Stimulated activated CD4-positive, alpha-beta T cell treated with anti-CD3 and anti-CD28 coated beads, Interleukin-15, amount 100 ng/mL, for 48 hours (primary cell): ENCODE results near the gene RP2.
A peak's percentile ranks its signal among the peaks of the same experiment; 100 is the strongest.

ENCODE experiments used
- DNase-seq, 2 donors: peaks; one replicate each; pipeline ENCODE4 v3.0.0-alpha.2; 2020; ENCODE audit warnings: low read depth in 2 of 2

The RP2 gene

DNA sequence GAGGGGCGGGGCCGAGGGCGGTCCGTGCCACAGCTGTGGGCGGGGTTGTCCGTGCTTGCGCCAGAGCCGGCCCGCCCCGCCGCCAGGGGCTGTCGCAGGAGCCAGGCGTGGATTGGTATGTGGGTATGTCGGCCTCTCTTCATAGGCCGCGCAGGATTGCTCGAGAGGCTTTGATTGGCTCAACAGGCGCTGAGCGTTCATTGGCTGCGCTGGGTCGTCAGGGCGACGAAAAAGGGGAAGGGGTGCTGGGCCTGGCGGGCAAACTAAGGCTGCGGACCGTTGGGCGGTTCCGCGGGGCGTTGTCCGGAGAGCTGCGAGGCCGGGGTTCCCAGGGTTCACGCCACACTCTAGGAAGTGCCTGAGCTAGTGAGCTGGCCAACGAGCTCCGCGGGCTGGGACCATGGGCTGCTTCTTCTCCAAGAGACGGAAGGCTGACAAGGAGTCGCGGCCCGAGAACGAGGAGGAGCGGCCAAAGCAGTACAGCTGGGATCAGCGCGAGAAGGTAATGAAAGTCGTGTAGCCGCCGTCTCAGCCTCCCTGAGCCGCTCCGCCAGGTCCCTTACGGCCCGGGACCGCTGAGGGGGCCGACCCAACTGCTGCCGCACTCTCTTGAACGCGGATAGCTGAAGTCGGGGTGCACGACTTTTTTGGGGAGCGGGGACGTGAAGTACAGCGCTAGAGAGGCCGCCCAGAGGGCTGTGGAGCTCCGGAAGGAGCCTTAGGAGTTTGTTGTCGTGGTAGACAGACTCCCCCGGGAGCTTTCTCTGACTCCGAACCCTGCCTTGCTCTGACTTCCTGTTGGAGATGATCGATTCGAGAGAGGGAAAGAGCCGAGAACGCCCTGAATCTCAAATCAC is at the start of gene RP2:
TSS of gene RP2 (plus strand) at position 343 of the 857 bp plus-strand sequence. CDS start at position 401, 58 bp downstream.
- DNase-seq: peak; percentile 71 to 74

DNA sequence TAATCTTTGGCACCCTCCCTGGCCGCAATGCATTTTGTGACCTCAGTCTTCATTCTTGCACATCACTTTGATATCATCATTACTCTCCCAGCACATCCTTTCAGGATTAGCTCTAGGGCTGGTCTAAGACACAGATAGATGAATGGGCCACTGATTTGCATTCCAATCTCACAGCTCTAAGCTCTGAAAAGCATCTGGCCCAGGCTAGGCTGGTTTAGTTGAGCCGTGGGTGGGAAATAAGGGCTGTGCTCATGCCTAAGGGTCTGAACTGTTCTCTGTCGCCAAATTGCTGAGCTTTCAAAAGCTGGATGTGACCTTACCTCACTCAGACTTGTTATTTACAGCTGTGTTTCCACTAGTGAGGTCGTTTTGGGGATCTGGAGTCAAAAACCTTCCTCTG is 47.9 kb upstream of the RP2 start:
- no peak for DNase-seq

DNA sequence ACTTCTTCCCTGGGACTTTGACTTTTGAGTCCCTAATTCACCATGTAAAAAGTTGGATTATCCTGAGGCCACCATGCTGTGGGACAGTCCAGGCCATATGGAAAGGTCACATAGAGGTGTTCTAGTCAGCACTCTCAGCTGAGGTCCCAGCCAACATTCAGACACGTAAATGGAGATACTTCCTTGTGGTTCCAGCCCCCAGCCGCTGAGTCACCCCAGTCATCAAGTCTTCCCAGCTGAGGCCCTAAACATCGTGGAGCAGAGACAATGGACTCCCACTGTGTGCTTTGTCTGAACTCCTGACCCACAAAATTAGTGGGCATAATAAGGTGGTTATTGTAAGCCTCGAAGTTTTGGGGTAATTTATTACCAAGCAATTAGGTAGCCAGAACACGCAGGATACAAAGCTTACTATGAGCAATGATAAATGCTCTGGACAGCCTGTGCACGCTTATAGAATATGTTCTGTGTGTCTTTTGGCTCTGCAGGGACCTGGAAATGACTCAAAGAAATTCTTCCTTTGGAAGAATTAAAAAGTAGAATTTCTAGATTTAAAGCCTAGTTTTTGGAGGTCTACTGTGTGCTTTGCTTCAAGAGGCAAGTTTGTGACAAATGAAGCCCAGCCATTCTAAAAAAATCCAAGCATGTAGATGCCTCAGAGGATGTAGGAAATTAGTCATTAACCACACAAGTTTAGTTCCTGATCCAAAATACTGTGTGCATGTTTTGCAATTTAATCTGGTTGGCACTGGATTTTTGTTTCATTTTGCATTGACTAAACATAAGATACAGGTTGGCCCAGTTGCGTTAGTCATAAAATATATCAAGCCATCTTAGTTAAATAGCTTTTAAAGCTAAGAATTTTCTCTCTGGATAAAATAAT is 44.7 kb upstream of the RP2 start:
- no peak for DNase-seq

DNA sequence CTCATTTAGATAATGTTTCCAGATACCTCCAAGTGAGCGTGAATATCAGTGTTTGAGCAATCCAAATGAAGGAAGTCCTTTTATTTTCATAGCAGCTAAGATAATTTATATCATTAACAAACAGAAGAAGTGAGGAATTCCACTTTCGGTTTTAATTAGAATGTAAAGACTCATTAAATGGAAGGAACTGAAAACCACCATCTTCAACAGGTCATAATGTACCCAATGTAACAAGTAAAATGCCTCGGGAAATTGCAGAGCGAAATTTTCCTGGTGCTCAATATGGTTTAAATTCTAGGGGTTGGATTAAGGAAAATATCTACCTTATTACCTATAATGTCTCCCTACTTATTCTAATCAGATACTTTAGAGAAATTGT is 44.0 kb upstream of the RP2 start:
- DNase-seq: no peak

DNA sequence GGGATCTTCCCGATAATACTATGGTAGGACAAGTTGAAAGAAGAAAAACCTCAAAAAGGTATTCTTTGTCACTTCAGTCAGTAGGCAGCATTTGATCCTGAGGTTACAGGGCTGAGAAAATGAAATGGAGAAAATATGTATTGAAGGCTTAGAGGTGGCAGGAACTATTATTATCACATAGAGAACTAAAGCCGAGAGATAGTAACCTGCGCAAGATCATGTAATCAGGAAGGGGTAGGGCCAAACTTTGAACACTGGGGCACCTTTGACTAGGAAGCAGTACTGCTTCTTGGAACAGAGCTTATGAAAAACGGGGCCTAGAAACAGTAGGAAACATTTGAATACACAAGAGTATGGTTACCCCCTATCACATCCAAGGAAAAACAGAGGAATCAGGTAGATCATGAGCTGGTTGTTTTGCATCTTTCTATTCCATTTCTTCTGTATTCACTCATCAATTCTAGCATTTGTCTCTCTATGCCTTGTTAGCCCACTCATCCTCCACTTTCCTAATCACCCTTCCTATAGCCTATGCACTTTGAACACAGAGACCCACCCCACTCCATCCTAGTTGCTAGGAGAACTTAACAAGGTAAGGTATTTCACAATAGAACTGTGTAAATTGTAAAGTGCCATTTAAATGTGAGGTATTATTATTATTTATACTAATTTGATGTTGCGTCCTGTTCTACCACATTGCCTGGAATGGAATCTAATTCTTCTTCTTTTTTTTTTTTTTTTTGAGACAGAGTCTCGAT is 43.3 kb upstream of the RP2 start:
- no peak for DNase-seq

DNA sequence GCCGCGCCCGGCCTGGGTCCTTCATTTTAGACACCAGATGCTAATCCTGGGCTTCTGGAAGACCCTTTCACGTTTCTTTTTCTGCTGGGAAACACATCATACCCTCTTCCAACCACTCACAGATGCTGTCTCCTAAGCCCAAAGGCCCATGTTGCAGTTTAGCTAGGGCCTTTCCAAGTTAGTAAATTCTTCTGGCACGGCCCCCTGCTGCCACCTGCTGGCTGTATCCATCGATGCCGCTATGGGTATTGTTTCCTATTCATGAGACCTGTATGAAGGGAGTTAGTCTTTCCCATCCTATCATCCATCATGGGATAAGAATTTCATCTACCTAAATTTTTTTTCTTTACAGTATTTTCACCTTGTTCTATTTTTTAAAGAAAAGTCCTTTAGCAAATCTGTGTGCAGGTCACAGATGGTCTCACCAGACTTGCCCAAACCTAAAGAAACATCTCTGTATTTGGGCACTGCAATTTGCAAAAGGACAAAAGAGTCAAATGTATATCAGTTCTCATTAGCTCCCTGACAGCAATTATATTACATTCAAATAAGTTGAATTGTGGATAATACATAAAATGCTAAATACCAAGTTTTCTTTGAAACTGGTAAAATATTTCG is 40.2 kb upstream of the RP2 start:
- DNase-seq: peak; percentile 35 to 66

DNA sequence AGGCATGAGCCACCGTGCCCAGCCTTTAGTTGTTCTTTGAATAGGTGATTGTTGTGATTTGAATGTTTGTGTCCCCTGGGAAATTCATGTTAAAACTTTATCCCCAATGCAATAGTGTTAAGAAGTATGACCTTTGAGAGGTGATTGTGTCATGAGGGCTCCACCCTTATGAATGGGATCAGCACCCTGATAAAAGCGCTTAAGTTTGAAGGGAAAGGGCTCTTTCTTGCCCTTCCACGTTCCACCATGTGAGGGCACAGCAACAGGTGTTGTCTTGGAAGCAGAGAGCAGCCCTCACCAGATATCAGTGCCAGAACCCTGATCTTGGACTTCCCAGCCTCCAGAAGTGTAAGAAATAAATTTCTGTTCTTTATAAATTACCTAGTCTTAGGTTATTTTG is 33.7 kb upstream of the RP2 start:
- no peak for DNase-seq

DNA sequence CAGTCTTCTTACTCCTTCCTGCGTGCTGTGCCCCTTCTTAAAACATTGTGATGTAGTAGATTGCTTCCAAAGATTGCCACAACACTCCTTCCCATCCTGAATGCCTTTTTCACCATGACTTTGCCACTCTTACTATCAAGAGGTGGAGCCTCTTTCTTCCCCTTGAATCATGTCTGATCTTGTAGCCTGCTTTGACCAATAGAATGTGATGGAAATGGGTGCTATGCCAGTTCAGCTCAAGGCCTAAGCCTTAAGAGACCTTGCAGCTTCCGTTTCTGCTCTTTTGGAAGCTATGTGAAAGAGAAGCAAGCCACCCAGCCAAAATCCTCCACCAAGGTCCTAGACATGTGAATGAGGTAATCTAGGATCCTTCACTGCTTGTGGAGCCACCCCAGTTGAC is 31.6 kb upstream of the RP2 start:
- DNase-seq: no peak

DNA sequence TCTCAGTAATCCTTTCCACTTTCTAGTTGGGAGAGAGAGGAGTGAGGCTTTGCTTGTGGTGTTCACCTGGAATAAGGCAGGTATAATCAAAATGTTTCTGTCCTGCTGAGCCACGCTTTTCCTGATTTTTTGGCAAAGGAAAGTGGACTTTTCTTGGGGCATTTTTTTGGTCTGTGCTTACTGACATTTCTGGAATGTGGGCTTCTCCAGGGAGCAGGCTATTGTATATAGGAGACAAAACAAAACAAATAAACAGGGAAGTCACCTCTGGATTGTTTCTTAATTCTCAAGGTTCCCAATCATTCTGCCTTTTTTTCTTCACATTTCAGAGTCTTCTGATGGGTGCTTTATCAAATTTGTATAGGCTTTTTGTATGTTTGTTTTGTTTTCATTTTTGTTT is 25.7 kb upstream of the RP2 start:
- DNase-seq: no peak

DNA sequence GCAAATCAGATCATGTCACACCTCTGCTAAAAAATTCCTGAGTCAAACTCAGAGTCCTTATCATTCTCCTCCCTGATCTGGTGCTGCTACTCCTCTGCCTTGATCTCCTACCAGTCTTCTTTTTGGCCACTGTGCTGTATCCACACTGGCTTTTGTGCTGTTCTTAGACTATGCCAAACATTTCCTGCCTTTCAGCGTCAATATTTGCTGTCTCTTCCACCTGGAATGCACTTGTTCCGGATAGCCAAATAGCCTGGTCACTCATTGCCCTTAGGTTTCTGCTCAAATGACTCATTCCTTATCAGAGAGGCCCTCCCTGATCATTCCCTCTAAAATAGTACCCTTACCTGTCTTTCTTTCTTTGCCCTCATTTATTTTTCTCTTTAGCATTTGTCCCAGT is 24.4 kb upstream of the RP2 start:
- DNase-seq: no peak

DNA sequence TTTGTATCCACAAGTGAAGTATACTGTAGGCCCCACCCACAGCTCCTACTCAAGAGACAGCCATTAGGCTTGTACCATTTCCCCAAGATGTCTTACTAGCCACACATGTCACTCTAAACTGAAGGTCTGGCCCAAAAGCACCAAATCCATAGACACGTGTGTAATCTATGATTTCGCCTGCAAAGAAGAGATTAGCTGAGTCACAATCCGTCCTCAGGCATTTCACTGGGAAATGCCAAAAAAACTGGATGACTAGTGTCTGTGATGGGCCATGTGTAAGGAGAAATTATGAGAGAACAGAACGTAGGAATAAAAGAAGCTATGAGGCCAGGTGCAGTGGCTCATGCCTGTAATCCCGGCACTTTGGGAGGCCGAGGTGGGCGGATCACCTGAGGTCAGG is 21.9 kb upstream of the RP2 start:
- no peak for DNase-seq

DNA sequence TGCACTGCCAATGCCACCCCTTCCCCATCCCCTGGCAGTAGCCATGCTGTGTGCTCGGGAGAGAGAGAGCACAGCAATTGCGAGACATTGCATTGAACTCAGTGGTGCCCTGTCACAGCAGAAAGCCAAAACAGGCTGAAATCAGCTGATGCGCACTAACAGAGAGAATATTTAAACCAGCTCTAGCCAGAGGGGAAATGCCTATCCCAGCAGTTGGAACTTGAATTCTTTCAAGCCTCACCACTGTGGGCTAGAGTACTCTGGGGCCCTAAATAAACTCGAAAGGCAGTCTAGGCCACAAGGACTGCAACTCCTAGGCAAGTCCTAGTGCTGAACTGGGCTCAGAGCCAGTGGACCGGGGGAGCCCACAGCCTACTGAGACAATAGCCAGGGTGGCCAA is 17.7 kb upstream of the RP2 start:
- DNase-seq: no peak

DNA sequence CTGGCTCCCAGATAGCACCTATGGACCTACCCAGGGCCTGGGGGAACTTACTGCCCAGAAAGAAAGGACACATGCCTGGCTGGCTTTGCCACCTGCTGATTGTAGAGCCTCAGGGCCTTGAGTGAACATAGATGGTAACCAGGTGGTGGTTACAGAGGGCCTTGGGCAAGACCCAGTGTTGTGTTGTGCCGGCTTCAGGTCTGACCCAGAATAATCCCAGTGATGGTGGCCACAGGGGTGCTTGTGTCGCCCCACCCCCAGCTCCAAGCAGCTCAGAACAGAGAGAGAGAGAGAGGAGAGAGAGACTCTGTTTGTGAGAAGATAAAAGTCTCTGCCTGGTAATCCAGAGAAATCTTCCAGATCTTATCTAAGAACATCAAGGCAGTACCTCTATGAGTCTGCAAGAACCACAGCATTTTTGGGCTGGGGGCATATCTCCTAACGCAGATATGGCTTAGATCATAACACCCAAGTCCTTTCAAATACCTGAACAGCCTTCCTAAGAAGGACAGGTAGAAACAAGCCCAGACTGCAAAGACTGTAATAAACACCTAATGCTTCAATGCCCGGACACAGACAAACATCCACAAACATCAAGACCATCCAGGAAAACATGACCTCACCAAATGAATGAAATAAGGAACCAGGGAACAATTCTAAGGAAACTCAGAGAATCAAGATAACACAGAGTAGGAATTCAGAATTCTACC is 16.3 kb upstream of the RP2 start:
- DNase-seq: no peak

DNA sequence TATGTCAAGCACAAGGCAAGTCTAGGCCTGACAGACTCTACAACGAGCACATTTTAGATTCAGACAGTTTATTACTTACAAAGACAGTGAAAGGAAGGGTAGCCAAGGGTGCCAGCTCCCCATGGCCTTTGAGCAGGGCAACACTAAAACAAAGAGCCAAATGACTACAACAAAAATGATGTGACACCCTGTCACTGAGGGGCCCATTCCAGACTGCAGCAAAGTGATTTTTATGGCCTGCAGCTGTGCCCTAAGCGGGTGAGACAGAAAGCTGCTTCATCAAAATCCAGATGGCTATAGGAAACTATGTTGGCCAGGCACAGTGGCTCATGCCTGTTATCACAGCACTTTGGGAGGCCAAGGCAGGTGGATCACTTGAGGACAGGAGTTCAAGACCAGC is 13.4 kb upstream of the RP2 start:
- DNase-seq: no peak

DNA sequence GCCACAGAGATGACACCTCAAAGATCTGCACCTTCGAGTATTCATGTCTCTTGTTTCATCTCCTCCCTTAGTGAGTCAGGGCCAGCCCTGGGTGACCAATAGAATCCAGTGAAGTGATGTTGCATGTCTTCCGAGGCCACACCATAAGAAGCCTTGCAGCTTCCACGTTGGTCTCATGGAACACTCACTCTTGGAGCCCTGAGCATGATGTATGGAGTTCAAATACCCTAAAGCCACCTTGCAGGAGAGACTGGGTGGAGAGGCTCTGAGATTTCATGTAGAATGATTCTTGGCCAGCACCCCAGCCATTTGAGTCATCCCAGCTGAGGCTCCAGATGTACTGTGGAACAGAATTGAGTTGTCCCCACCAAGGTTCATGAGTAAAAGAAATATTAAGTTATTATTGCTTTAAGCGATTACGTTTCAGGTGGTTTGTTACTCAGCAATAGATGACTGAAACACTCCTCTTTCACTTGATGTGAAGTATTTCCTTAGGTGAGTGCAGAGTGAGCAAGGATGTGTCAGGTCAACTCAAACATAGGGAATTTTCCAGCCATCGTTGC is 5.0 kb upstream of the RP2 start:
- DNase-seq: no peak

DNA sequence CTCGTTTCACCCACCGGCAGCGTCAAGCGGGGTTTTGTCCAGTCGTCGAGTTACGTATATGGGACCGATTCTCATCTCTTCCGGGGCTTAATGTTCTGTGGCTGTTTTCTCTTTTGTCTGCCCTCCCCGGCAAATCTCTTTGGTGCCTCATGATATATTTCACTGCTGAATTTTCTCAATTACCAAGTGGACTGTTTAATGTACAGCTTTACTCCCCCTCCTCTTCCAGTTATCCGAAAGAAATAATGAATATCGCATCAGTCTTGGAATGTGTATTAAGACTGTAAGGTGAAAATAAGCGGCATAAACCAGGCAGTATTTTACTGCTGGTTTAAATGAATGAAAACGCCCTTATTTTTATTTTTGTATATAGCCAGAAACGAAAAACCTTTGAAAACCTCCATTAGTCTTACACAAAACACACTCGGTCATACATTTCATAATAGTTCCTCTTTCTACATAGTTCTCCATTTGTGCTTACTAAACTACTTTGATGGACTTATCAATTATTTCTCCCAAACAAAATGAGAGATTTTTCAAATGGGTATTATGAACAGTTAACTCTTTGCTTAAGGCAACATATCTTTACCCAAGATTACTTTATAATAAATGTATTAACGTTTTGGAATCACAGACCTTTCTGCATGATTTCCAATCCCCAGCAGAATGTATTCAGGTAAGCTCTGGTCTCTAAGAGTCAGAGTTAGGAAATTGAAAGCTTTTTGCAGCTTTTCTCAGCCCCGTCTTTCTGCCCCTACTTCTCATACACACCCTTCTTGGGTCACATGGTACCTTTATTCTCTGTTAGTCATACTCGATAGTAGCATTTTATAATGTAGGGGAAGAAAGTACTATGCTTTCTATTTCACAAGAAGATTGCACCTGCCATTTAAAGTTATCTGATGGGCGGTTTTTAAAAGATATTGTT is 979 bp downstream of the RP2 start:
- DNase-seq: no peak

DNA sequence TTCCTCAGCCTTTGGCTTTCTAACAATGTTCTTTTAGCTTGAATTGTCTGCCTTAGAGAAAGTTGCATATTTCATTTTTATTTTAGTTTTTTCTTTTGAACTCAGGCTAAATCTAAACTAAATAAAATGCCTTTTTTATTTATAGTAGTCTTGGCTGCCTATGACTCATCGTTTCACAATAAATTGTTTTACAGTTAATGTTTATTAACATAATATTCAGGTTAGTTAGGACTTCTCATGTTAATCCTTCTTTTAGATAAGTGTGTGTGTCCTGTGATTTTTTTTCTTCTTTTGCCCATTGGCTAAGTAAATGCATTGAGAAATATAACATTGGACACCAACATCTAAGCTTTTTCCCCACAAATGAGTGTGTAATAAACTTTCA is 1.6 kb downstream of the RP2 start:
- DNase-seq: no peak

DNA sequence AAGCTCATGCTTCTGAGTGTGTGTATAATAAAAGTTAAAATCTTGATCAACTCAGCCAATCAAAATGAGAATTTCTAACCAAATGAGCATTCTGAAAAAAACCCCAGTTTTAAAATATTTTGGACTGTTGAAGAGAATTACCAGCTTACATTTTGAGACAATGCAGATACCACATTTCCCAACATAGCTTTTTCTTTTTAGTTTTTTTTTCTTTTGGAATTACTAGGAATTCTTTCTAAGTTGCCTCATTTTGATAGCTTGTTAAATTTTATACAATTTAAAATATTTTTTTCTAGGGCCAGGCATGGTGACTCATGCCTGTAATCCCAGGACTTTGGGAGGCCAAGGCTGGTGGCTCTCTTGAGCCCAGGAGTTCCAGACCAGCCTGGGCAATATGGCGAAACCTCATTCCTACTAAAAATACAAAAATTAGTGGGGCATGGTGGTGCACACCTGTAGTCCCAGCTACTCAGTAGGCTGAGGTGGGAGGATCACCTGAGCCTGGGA is 2.2 kb downstream of the RP2 start:
- no peak for DNase-seq

DNA sequence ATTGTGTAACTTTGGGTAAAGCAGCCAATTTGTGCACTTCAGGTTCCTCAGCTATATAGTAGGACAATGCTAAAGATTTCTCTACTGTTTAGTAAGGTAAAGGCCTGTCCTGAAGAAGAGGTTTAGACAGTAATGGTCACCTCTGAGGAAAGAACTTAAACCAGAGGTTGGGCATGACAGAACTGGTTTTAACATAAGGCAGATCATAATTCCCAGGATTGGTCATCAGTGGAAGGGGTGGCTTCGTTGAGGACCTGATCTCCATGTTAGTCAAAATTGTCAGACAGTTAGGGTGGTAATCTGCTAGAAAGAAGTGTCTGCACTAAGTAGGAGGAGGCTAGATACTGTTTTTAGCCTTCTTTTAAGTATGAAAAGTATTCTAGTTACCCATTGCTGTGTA is 4.1 kb downstream of the RP2 start:
- no peak for DNase-seq

DNA sequence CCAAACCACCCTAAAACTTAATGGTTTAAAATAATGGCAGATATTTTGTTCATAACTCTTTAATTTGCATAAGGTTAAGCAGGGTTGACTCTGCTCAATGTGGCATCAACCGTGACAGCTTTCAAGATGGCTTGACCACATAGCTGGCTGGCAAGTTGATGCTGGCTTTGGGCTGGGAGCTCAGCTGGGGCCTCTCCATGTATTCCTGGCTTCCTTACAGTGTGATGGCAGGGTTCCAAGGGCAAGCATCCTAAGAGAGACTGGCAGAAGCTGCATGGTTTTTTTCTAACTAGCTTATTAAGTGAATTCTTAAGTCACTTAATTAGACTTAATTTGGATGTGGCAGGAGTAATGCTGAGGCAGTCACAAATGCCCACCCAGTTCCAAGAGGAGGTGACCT is 4.5 kb downstream of the RP2 start:
- DNase-seq: no peak
